Measurements from ENCODE around the gene RABGEF1.
"Not testable (repeated sequence)": the region's sequence is repeated elsewhere in the genome, so short reads cannot be mapped to it uniquely, and the experiment has no call there.

RABGEF1 gene

GRCh38 chr7:66767486-66767885 lies 27.0 kb downstream of the RABGEF1 start:
- DNase-seq = not testable (repeated sequence)

GRCh38 chr7:66768865-66769832 lies 28.6 kb downstream of the RABGEF1 start:
- DNase-seq = no peak

- DNase-seq = no peak
Measured at GRCh38 chr7:66769833-66770512, 29.4 kb downstream of the RABGEF1 start.

- DNase-seq = no peak
Measured at GRCh38 chr7:66771795-66772194, 31.3 kb downstream of the RABGEF1 start.

GRCh38 chr7:66773744-66774143 lies 33.2 kb downstream of the RABGEF1 start:
- not testable (repeated sequence) for DNase-seq

- not testable (repeated sequence) for DNase-seq
Measured at GRCh38 chr7:66776383-66776782, 35.9 kb downstream of the RABGEF1 start.

- no peak for DNase-seq
Measured at GRCh38 chr7:66776800-66777442, 36.4 kb downstream of the RABGEF1 start.

- DNase-seq = no peak
Measured at GRCh38 chr7:66778201-66778600, 37.7 kb downstream of the RABGEF1 start.

- no peak for DNase-seq
Measured at GRCh38 chr7:66779669-66780409, 39.3 kb downstream of the RABGEF1 start.

GRCh38 chr7:66781408-66782090 lies 41.0 kb downstream of the RABGEF1 start:
- no peak for DNase-seq

- not testable (repeated sequence) for DNase-seq
Measured at GRCh38 chr7:66782875-66783274, 42.3 kb downstream of the RABGEF1 start.

GRCh38 chr7:66783887-66784595 lies 43.5 kb downstream of the RABGEF1 start:
- DNase-seq = not testable (repeated sequence)

- no peak for DNase-seq
Measured at GRCh38 chr7:66790196-66790595, 49.7 kb downstream of the RABGEF1 start.

GRCh38 chr7:66790725-66791124 lies 50.2 kb downstream of the RABGEF1 start:
- no peak for DNase-seq

- no peak for DNase-seq
Measured at GRCh38 chr7:66800591-66800990, 60.1 kb downstream of the RABGEF1 start.

- DNase-seq = no peak
Measured at GRCh38 chr7:66804001-66804400, 63.5 kb downstream of the RABGEF1 start.

GRCh38 chr7:66807736-66808135 lies 67.2 kb downstream of the RABGEF1 start:
- no peak for DNase-seq

- no peak for DNase-seq
Measured at GRCh38 chr7:66810716-66811115, 70.2 kb downstream of the RABGEF1 start.

GRCh38 chr7:66815186-66815875 lies 74.8 kb downstream of the RABGEF1 start:
- DNase-seq = not testable (repeated sequence)

- no peak for DNase-seq
Measured at GRCh38 chr7:66815951-66816350, 75.4 kb downstream of the RABGEF1 start.

- DNase-seq = not testable (repeated sequence)
Measured at GRCh38 chr7:66816658-66817057, 76.1 kb downstream of the RABGEF1 start.

Measured in GOT3 (cell line).